Skeletal muscle cell (primary cell): ENCODE measurements around the gene ZFAND3.
A peak's percentile ranks its signal among the peaks of the same experiment; 100 is the strongest.
"Not testable (repeated sequence)": the region's sequence is repeated elsewhere in the genome, so short reads cannot be mapped to it uniquely, and the experiment has no call there.

Experiments
- DNase-seq: peaks from one replicate; pipeline ENCODE4 v3.0.0-alpha.2; 2010; ENCODE audit warnings: low read depth
- H3K4me3 ChIP-seq: 2 replicates; pipeline ENCODE4 v1.5.1; 2011; ENCODE audit warnings: low read depth, mild to moderate bottlenecking, control low read depth, low read length, moderate library complexity

Gene ZFAND3

GRCh38 chr6:38018755-38019165, 199.2 kb downstream of the ZFAND3 start:
- DNase-seq: no peak

GRCh38 chr6:38020593-38020992, 201.1 kb downstream of the ZFAND3 start:
- no peak overlapping the region for H3K4me3 ChIP-seq
- DNase-seq: no peak

More at GRCh38 chr6:38018755-38019165, 199.2 kb downstream of the ZFAND3 start:
- H3K4me3 ChIP-seq: no peak overlapping the region

GRCh38 chr6:38021029-38021428, 201.5 kb downstream of the ZFAND3 start:
- no peak overlapping the region for H3K4me3 ChIP-seq
- no peak for DNase-seq

GRCh38 chr6:38021571-38021970, 202.0 kb downstream of the ZFAND3 start:
- DNase-seq: no peak
- H3K4me3 ChIP-seq: no peak overlapping the region

- H3K4me3 ChIP-seq: no peak overlapping the region
- no peak for DNase-seq
Measured at GRCh38 chr6:38022688-38023087, 203.2 kb downstream of the ZFAND3 start.

GRCh38 chr6:38024908-38025307, 205.4 kb downstream of the ZFAND3 start:
- DNase-seq: no peak
- no peak overlapping the region for H3K4me3 ChIP-seq

- no peak overlapping the region for H3K4me3 ChIP-seq
- no peak for DNase-seq
Measured at GRCh38 chr6:38025451-38025850, 205.9 kb downstream of the ZFAND3 start.

- DNase-seq: no peak
- no peak overlapping the region for H3K4me3 ChIP-seq
Measured at GRCh38 chr6:38027685-38028373, 208.3 kb downstream of the ZFAND3 start.

- no peak for DNase-seq
- H3K4me3 ChIP-seq: no peak overlapping the region
Measured at GRCh38 chr6:38030380-38030779, 210.9 kb downstream of the ZFAND3 start.

- H3K4me3 ChIP-seq: no peak overlapping the region
- DNase-seq: no peak
Measured at GRCh38 chr6:38032797-38033196, 213.3 kb downstream of the ZFAND3 start.

GRCh38 chr6:38033442-38033982, 214.0 kb downstream of the ZFAND3 start:
- DNase-seq: no peak
- H3K4me3 ChIP-seq: no peak overlapping the region

- no peak overlapping the region for H3K4me3 ChIP-seq
- DNase-seq: peak; percentile 34
Measured at GRCh38 chr6:38034274-38034914, 214.9 kb downstream of the ZFAND3 start.

GRCh38 chr6:38035478-38035877, 216.0 kb downstream of the ZFAND3 start:
- no peak overlapping the region for H3K4me3 ChIP-seq
- DNase-seq: no peak

- H3K4me3 ChIP-seq: no peak overlapping the region
- no peak for DNase-seq
Measured at GRCh38 chr6:38039502-38039901, 220.0 kb downstream of the ZFAND3 start.

GRCh38 chr6:38040254-38040653, 220.7 kb downstream of the ZFAND3 start:
- H3K4me3 ChIP-seq: no peak overlapping the region
- DNase-seq: no peak

- H3K4me3 ChIP-seq: no peak overlapping the region
- DNase-seq: no peak
Measured at GRCh38 chr6:38043259-38043753, 223.8 kb downstream of the ZFAND3 start.

- no peak for DNase-seq
- no peak overlapping the region for H3K4me3 ChIP-seq
Measured at GRCh38 chr6:38045701-38046305, 226.3 kb downstream of the ZFAND3 start.

GRCh38 chr6:38047562-38047961, 228.0 kb downstream of the ZFAND3 start:
- no peak overlapping the region for H3K4me3 ChIP-seq
- DNase-seq: no peak

GRCh38 chr6:38049861-38050397, 230.4 kb downstream of the ZFAND3 start:
- DNase-seq, H3K4me3 ChIP-seq: not testable (repeated sequence)

- DNase-seq: no peak
- H3K4me3 ChIP-seq: no peak overlapping the region
Measured at GRCh38 chr6:38051819-38052434, 232.4 kb downstream of the ZFAND3 start.
